Prostate gland (tissue), 2 donors: ENCODE results near the gene CEP250. TPM values are rescaled to one million over a fixed set of nuclear protein-coding genes. Genes with fewer than 3 reads are reported as not detected.

Source experiments
- DNase-seq: peaks from one replicate; pipeline ENCODE4 v3.0.0-alpha.2; 2019; ENCODE audit warnings: low spot score
- H3K27ac ChIP-seq, 2 donors: fragments of 200-600 bp; sonication (generic); 2 replicates each; pipeline ENCODE4 v1.5.1; 2017 to 2019
- H3K27me3 ChIP-seq: fragments of 200-600 bp; sonication (generic); replicated peaks from 2 replicates; pipeline ENCODE4 v1.5.1; 2019; ENCODE audit not compliant: insufficient read depth
- H3K36me3 ChIP-seq, 2 donors: fragments of 200-600 bp; sonication (generic); 1 replicate in 1 of 2; 2 replicates in 1 of 2; pipeline versions ENCODE4 v1.5.1 to v1.8.1; 2017 to 2019
- H3K4me1 ChIP-seq: fragments of 200-600 bp; sonication (generic); replicated peaks from 2 replicates; pipeline ENCODE4 v1.5.1; 2019
- H3K4me3 ChIP-seq, 2 donors: fragments of 200-600 bp; sonication (generic); 2 replicates each; pipeline ENCODE4 v1.5.1; 2017 to 2019
- H3K9me3 ChIP-seq: fragments of 200-600 bp; sonication (generic); 2 replicates; pipeline ENCODE4 v1.5.1; 2017
- CTCF ChIP-seq, 4 experiments: fragments of 200-600 bp in 2 of 4; fragments of 450-650 bp in 2 of 4; sonication (generic) in 2 of 4; IDR thresholded peaks; 1 replicate in 3 of 4; 2 replicates in 1 of 4; pipeline ENCODE4 v1.5.1; 2016 to 2019; ENCODE audit warnings: antibody characterized with exemption in 4 of 4, mild to moderate bottlenecking in 2 of 4, moderate library complexity in 2 of 4
- POLR2A ChIP-seq: fragments of 450-650 bp; IDR thresholded peaks from one replicate; pipeline ENCODE4 v1.6.1; 2016; ENCODE audit warnings: antibody characterized with exemption, mild to moderate bottlenecking
- POLR2AphosphoS5 ChIP-seq: sonication (generic); formaldehyde crosslinking; IDR thresholded peaks from one replicate; pipeline ENCODE4 v1.6.1; 2017; ENCODE audit warnings: antibody characterized with exemption
- WGBS: methylation state at CpG from one replicate; pipeline ENCODE4 v1.1.5; 2018; 5-methylcytosine and 5-hydroxymethylcytosine counted together
- intact Hi-C: fragments of 100-400 bp; cut with DNase I; formaldehyde crosslinking; loops from one replicate; pipeline ENCODE4 v1.14.2; 2022
- total RNA-seq, 2 donors: library from RNA; depleted of rRNA; stranded (reverse); fragments of >200 nt; gene quantifications; one replicate each; pipeline ENCODE4 v1.1.0, GENCODE V29; 2016

Gene CEP250
- total RNA-seq, 2 donors from 2014 or later = 35.2 to 36.9 TPM

GRCh38 chr20:35499271-35499670 lies 43.9 kb downstream of the CEP250 start:
- no peak for TF ChIP-seq CTCF (IDR thresholded peaks at IDR 0.05)
- TF ChIP-seq POLR2A = no peak
- TF ChIP-seq POLR2AphosphoS5 = no peak
- intact Hi-C loops = no loop called here
- H3K36me3 ChIP-seq = peaks cover 12 to 27% of the 10 kb centered on the region in 2 donors
- no peak overlapping the region for H3K27ac ChIP-seq
- no peaks in the 10 kb centered on the region for H3K27me3 ChIP-seq
- H3K4me1 ChIP-seq = no peaks in the 10 kb centered on the region
- no peak for DNase-seq
- 97% methylated on average over 1 of the region's 1 CpG for WGBS
- H3K9me3 ChIP-seq = no peaks in the 10 kb centered on the region
- no peak overlapping the region for H3K4me3 ChIP-seq

GRCh38 chr20:35502352-35502751 lies 47.0 kb downstream of the CEP250 start:
- TF ChIP-seq POLR2AphosphoS5 (no peak), CTCF (IDR thresholded peaks at IDR 0.05) (no peak), POLR2A (no peak)
- peaks cover 6 to 27% of the 10 kb centered on the region in 2 donors for H3K36me3 ChIP-seq

GRCh38 chr20:35503281-35503680 lies 47.9 kb downstream of the CEP250 start:
- Histone ChIP-seq H3K27ac (no peak overlapping the region), H3K4me1 (no peaks in the 10 kb centered on the region), H3K9me3 (no peaks in the 10 kb centered on the region), H3K4me3 (no peak overlapping the region), H3K36me3 (peaks cover 6 to 22% of the 10 kb centered on the region in 2 donors), H3K27me3 (no peaks in the 10 kb centered on the region)
- TF ChIP-seq CTCF (IDR thresholded peaks at IDR 0.05) (no peak), POLR2A (no peak), POLR2AphosphoS5 (no peak)
- intact Hi-C loops = no loop called here
- WGBS = 88% methylated on average over 10 of the region's 10 CpGs
- no peak for DNase-seq

More at GRCh38 chr20:35502352-35502751, 47.0 kb downstream of the CEP250 start:
- Histone ChIP-seq H3K4me1 (no peaks in the 10 kb centered on the region), H3K27ac (no peak overlapping the region), H3K9me3 (no peaks in the 10 kb centered on the region), H3K27me3 (no peaks in the 10 kb centered on the region), H3K4me3 (no peak overlapping the region)
- DNase-seq = no peak
- WGBS = 89% methylated on average over 8 of the region's 8 CpGs
- intact Hi-C loops = no loop called here

- Histone ChIP-seq H3K36me3 (peaks cover 6 to 21% of the 10 kb centered on the region in 2 donors), H3K4me3 (no peak overlapping the region), H3K27ac (no peak overlapping the region), H3K27me3 (no peaks in the 10 kb centered on the region), H3K4me1 (no peaks in the 10 kb centered on the region), H3K9me3 (no peaks in the 10 kb centered on the region)
- WGBS = 65% methylated on average over 15 of the region's 16 CpGs
- intact Hi-C loops = no loop called here
- DNase-seq = no peak
- TF ChIP-seq POLR2AphosphoS5 = no peak
- no peak for TF ChIP-seq CTCF (IDR thresholded peaks at IDR 0.05)
- TF ChIP-seq POLR2A = no peak
These were observed 48.6 kb downstream of the CEP250 start for GRCh38 chr20:35503841-35504561.

GRCh38 chr20:35504751-35505150 lies 49.4 kb downstream of the CEP250 start:
- Histone ChIP-seq H3K27me3 (no peaks in the 10 kb centered on the region), H3K36me3 (peaks cover 6 to 16% of the 10 kb centered on the region in 2 donors), H3K4me3 (no peak overlapping the region), H3K4me1 (no peaks in the 10 kb centered on the region), H3K27ac (no peak overlapping the region), H3K9me3 (no peaks in the 10 kb centered on the region)
- WGBS = 95% methylated on average over 5 of the region's 5 CpGs
- TF ChIP-seq POLR2AphosphoS5 (no peak), POLR2A (no peak), CTCF (IDR thresholded peaks at IDR 0.05) (no peak)
- DNase-seq = no peak
- intact Hi-C loops = no loop called here
